Ovary (tissue), 3 donors: ENCODE data around the gene SPRED2.

ENCODE experiments used
- CTCF ChIP-seq, 3 donors: fragments of 450-650 bp in 2 of 3; fragments of 200-600 bp in 1 of 3; IDR thresholded peaks; one replicate each; pipeline versions ENCODE4 v1.5.1 to v1.8.0; 2016 to 2022; ENCODE audit warnings: antibody characterized with exemption in 3 of 3, mild to moderate bottlenecking in 1 of 3
- POLR2A ChIP-seq: fragments of 450-650 bp; IDR thresholded peaks from one replicate; pipeline ENCODE4 v1.6.1; 2017; ENCODE audit warnings: antibody characterized with exemption, mild to moderate bottlenecking, moderate library complexity
- donor health status: DM: no; HTN: no; CAD: no.

DNA sequence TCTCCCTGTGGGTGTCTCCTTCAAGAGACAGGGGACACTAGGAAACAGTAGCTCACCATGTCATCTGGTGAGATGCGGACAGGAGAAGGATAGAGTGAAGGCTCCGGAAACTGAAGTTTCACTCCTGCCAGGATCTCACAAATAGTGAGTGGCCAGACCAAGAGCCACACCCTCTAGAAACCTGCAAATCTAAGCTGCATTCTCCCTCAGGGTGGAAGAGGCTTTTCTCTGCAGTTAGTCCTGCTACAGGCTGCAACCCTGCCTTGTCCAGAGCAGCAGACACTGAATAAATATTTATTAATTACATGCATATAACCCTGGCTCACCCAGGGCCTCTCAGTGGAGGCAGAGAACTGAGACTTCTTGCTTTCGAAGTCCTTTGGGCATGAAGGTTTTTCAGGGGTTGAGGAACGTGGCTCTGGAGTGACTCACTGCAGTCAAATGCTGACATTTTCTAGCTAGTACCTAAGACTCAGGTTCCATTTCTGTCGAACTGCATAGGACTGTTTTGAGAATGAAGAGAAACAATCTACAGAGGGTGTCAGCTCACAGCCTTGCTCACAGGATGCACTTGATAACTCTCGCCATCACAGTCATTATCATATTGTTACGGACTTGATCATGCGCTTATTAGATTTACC, 117.5 kb downstream of the SPRED2 start:
- no peak for TF ChIP-seq CTCF (IDR thresholded peaks at IDR 0.05)
- TF ChIP-seq POLR2A, result no peak
